Measurements from ENCODE around the gene HCN2.

DNA sequence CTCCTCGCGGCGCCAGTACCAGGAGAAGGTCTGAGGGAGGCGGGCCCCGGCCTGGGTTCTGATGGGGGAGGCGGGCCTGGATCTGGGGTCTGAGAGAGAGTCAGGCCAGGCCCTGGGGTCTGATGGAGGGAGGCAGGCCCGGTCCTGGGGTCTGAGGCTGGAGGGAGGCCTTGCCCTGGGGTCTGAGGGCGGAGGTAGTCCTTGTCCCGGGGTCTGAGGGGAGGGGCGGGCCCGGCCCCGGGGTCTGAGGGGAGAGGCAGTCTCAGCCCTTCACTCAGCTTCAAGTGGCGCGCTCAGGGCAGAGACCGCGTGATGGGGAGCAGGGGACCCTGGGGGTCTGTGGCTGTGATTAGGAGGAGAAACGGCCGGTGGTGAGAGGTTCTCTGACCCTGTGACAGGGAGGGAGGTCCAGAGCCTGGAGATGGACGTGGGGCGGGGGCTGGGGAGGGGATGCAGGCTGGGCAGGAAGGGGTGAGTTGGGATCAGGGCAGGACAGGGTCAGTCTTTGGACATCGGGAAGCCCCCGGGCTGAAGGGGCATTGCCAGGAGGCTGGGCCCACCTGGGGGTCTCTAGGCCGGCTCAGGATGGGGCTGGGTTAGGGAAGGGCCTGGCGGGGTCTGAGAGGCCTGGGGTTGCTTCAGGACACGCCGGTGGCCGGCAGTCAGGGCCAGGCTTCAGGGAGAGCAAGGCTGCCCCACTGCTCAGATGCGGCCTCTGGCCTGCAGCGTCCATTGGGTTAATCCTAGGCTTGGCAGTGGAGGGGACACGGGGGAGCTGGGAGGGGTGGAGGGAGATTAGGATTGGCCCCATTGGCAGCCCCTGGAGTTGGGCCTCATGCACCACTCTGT lies 18.7 kb downstream of the HCN2 start:
- no peak for TF ChIP-seq JUNB (IDR thresholded peaks at IDR 0.05)
- TF ChIP-seq ZNF217 (IDR thresholded peaks at IDR 0.05) = no peak
- TF ChIP-seq, protein P1, sequence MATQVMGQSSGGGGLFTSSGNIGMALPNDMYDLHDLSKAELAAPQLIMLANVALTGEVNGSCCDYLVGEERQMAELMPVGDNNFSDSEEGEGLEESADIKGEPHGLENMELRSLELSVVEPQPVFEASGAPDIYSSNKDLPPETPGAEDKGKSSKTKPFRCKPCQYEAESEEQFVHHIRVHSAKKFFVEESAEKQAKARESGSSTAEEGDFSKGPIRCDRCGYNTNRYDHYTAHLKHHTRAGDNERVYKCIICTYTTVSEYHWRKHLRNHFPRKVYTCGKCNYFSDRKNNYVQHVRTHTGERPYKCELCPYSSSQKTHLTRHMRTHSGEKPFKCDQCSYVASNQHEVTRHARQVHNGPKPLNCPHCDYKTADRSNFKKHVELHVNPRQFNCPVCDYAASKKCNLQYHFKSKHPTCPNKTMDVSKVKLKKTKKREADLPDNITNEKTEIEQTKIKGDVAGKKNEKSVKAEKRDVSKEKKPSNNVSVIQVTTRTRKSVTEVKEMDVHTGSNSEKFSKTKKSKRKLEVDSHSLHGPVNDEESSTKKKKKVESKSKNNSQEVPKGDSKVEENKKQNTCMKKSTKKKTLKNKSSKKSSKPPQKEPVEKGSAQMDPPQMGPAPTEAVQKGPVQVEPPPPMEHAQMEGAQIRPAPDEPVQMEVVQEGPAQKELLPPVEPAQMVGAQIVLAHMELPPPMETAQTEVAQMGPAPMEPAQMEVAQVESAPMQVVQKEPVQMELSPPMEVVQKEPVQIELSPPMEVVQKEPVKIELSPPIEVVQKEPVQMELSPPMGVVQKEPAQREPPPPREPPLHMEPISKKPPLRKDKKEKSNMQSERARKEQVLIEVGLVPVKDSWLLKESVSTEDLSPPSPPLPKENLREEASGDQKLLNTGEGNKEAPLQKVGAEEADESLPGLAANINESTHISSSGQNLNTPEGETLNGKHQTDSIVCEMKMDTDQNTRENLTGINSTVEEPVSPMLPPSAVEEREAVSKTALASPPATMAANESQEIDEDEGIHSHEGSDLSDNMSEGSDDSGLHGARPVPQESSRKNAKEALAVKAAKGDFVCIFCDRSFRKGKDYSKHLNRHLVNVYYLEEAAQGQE (IDR thresholded peaks at IDR 0.05; ENCODE audit: low read depth, low read length) = no peak
- TF ChIP-seq NRF1 (conservative IDR thresholded peaks at IDR 0.05; ENCODE audit: low read depth, low read length) = no peak
- TF ChIP-seq SMC3 (IDR thresholded peaks at IDR 0.05; ENCODE audit: borderline replicate concordance, low read length) = no peak
- no peak for TF ChIP-seq EZH2 (IDR thresholded peaks at IDR 0.05; ENCODE audit: borderline replicate concordance, control insufficient read depth, low read depth, low read length)
- TF ChIP-seq, protein P2, sequence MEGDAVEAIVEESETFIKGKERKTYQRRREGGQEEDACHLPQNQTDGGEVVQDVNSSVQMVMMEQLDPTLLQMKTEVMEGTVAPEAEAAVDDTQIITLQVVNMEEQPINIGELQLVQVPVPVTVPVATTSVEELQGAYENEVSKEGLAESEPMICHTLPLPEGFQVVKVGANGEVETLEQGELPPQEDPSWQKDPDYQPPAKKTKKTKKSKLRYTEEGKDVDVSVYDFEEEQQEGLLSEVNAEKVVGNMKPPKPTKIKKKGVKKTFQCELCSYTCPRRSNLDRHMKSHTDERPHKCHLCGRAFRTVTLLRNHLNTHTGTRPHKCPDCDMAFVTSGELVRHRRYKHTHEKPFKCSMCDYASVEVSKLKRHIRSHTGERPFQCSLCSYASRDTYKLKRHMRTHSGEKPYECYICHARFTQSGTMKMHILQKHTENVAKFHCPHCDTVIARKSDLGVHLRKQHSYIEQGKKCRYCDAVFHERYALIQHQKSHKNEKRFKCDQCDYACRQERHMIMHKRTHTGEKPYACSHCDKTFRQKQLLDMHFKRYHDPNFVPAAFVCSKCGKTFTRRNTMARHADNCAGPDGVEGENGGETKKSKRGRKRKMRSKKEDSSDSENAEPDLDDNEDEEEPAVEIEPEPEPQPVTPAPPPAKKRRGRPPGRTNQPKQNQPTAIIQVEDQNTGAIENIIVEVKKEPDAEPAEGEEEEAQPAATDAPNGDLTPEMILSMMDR (IDR thresholded peaks at IDR 0.05 in 2 of 3, conservative IDR thresholded peaks at IDR 0.05 in 1 of 3; ENCODE audit: control insufficient read depth in 2 of 3, extremely low read depth in 1 of 3, insufficient read depth in 1 of 3, low read depth in 3 of 3, low read length in 3 of 3) = no peak
- TF ChIP-seq CREM (IDR thresholded peaks at IDR 0.05; ENCODE audit: low read depth) = no peak
- no peak for TF ChIP-seq EP300 (IDR thresholded peaks at IDR 0.05; ENCODE audit: borderline replicate concordance in 1 of 2, control insufficient read depth in 1 of 2, low read depth in 2 of 2, low read length in 2 of 2)
- TF ChIP-seq EED (IDR thresholded peaks at IDR 0.05; ENCODE audit: low read depth) = no peak
- TF ChIP-seq NFYA (IDR thresholded peaks at IDR 0.05; ENCODE audit: borderline replicate concordance, low read depth, low read length) = no peak
